Kidney (tissue), 14 donors: ENCODE data around the gene SNX27. TPM values are rescaled to one million over a fixed set of nuclear protein-coding genes. Genes with fewer than 3 reads are reported as not detected.

ENCODE experiments used
- DNase-seq, 5 donors: peaks; one replicate each; pipeline ENCODE4 v3.0.0-alpha.2; 2013 to 2020
- FAIRE-seq: peaks from 2 replicates; lab custom pipeline; 2012; peaks lifted over from hg19 to GRCh38; lab: Jason Lieb, UNC
- H3K27ac ChIP-seq, 2 donors: one replicate each; pipeline ENCODE4 v1.7.0; 2013; ENCODE audit warnings: low read depth in 2 of 2, low read length in 2 of 2, inconsistent platforms in 1 of 2
- H3K27me3 ChIP-seq: one replicate; pipeline ENCODE4 v1.7.1; 2013; ENCODE audit warnings: low read length, inconsistent platforms; ENCODE audit not compliant: control insufficient read depth, insufficient read depth
- H3K36me3 ChIP-seq, 3 donors: one replicate each; pipeline versions ENCODE4 v1.7.0 to v1.7.1; 2013; ENCODE audit warnings: low read length in 3 of 3, control low read depth in 1 of 3, inconsistent platforms in 1 of 3; ENCODE audit not compliant: insufficient read depth in 3 of 3, control insufficient read depth in 2 of 3
- H3K4me1 ChIP-seq, 3 donors: one replicate each; pipeline versions ENCODE4 v1.7.0 to v1.7.1; 2013; ENCODE audit warnings: low read length in 3 of 3, inconsistent platforms in 1 of 3, low read depth in 1 of 3; ENCODE audit not compliant: control insufficient read depth in 2 of 3, insufficient read depth in 2 of 3
- H3K4me3 ChIP-seq, 3 donors: one replicate each; pipeline versions ENCODE4 v1.7.0 to v1.8.1; 2013; ENCODE audit warnings: low read length in 3 of 3, control low read depth in 1 of 3, inconsistent platforms in 1 of 3
- H3K9ac ChIP-seq, 3 donors: one replicate each; pipeline versions ENCODE4 v1.7.0 to v1.7.1; 2013; ENCODE audit warnings: low read length in 3 of 3, control low read depth in 1 of 3, inconsistent platforms in 1 of 3
- H3K9me3 ChIP-seq, 3 donors: one replicate each; pipeline versions ENCODE4 v1.7.0 to v1.7.1; 2013; ENCODE audit warnings: low read length in 3 of 3, control low read depth in 1 of 3, inconsistent platforms in 1 of 3; ENCODE audit not compliant: control insufficient read depth in 2 of 3, insufficient read depth in 1 of 3
- intact Hi-C: fragments of 100-400 bp; cut with DNase I; formaldehyde crosslinking; loops from one replicate; pipeline ENCODE4 v1.11.1; 2022
- polyA plus RNA-seq: library from polyadenylated mRNA; stranded (reverse); fragments of 350-450 nt; fragmentation: Illumina TruSeq; extraction: RNeasy Lipid Tissue Mini Kit (QIAGEN cat#74804); gene quantifications from one replicate; pipeline ENCODE4 v1.2.3, GENCODE V29; 2014; ENCODE audit warnings: low read depth, low replicate concordance; ENCODE audit not compliant: insufficient read depth
- total RNA-seq: library from RNA; stranded (reverse); fragmentation: NEBNext Ultra II Directional; extraction: Animal tissue kit (Norgen Biotek cat#: 25700); gene quantifications from one replicate; pipeline ENCODE4 v1.2.1, GENCODE V29; 2021
- TF ChIP-seq, protein P1 (sequence below): IDR thresholded peaks from 3 replicates; pipeline ENCODE4 v1.5.1; 2012; ENCODE audit warnings: mild to moderate bottlenecking, moderate library complexity, borderline replicate concordance; ENCODE audit not compliant: insufficient read depth; ENCODE audit errors: extremely low read depth
- donor health status: control.
- donor health status: control.
- donor health status: control.
- donor health status: control.
- donor health status: control.
- donor health status: DM: yes; HTN: yes; CAD: no.
- donor health status: Normal renal cell carcinoma (clear cell type).

SNX27 gene
- total and polyA plus RNA-seq, 2 donors from 2014 or later: 13.5 to 46.3 TPM

DNA sequence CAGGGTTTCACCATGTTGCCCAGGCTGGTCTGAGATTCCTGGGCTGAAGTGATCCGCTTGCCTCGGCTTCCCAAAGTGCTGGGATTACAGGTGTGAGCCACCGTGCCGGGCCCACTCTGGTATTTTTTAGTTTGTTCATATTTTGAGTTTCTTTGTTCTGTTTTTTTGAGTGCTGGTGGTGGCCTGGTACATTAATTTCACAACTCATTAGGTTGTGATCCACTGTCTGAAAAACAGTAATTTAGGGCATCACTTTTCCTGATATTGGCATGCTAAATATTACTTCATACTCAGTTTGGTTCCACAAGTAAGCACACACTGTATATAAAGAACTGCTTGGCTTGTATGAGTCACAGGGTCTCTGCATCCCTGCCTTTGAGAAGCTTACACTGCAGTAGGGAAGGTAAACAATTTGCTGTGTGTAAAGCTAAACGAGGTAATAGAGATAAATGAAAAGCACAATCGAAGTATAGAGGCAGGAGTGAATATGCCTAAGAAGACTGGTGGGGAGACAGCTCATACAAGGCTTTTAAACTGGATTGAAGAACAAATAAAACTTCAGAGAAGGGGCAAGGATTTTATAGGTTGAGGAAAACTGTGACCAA lies 7.7 kb downstream of the SNX27 start:
- FAIRE-seq (no peak), DNase-seq (no peak)
- intact Hi-C loops: no loop called here
- Histone ChIP-seq H3K27me3 (no peaks in the 10 kb centered on the region), H3K9me3 (no peaks in the 10 kb centered on the region), H3K4me3 (no peak overlapping the region), H3K4me1 (peaks cover 0 to 14% (median 5%) of the 10 kb centered on the region in 3 donors), H3K9ac (peak overlapping the region in 1 of 3 donors; percentile 32), H3K27ac (peak overlapping the region in 1 of 2 donors; percentile 74), H3K36me3 (no peaks in the 10 kb centered on the region)
- TF ChIP-seq, protein P1, sequence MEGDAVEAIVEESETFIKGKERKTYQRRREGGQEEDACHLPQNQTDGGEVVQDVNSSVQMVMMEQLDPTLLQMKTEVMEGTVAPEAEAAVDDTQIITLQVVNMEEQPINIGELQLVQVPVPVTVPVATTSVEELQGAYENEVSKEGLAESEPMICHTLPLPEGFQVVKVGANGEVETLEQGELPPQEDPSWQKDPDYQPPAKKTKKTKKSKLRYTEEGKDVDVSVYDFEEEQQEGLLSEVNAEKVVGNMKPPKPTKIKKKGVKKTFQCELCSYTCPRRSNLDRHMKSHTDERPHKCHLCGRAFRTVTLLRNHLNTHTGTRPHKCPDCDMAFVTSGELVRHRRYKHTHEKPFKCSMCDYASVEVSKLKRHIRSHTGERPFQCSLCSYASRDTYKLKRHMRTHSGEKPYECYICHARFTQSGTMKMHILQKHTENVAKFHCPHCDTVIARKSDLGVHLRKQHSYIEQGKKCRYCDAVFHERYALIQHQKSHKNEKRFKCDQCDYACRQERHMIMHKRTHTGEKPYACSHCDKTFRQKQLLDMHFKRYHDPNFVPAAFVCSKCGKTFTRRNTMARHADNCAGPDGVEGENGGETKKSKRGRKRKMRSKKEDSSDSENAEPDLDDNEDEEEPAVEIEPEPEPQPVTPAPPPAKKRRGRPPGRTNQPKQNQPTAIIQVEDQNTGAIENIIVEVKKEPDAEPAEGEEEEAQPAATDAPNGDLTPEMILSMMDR: no peak

DNA sequence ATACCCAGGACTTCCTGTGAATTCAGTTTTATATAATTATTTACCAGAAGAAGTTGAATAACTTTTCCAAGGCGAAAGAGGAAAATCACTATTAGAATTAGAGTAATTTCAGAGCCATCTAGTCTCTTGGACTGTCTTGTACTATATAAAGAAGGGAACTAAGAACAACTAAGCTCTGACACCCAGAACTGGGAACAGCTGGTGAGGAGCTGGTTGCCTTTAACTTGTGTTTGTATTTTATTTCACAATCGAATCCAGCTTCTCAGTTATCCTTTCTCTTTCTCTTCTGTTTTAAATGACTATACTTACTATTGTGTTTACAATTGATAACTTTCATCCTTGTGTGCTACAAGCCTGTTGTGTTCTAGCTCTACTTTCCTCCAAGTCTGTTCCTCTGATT lies 8.4 kb downstream of the SNX27 start:
- TF ChIP-seq, protein P1: no peak
- Histone ChIP-seq H3K4me1 (peaks cover 0 to 14% (median 5%) of the 10 kb centered on the region in 3 donors), H3K9me3 (no peaks in the 10 kb centered on the region), H3K9ac (no peak overlapping the region), H3K27me3 (no peaks in the 10 kb centered on the region), H3K36me3 (no peaks in the 10 kb centered on the region), H3K27ac (peak overlapping the region in 1 of 2 donors; percentile 74), H3K4me3 (no peak overlapping the region)
- intact Hi-C loops: no loop called here
- no peak for DNase-seq
- FAIRE-seq: no peak

DNA sequence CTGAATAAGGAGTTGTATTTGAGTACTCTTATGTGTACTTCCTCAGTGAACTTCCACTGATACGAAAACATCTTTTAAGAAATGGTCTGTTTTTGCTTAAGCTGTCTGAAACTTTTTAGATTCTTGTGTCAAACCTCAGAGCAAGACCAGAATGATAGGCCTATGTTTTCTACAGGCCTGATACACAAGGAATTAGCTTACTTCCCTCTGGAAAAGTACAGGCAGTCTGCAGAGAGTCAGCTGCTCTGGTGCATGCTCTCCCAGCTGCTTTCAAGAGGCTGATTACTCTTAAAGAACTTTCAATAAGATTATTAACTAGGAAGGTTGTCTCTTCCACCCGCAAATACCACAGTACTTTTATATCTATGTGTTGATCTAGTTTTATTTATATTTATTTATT lies 9.5 kb downstream of the SNX27 start:
- intact Hi-C loops: no loop called here
- Histone ChIP-seq H3K4me1 (peaks cover 0 to 14% (median 5%) of the 10 kb centered on the region in 3 donors), H3K9me3 (no peaks in the 10 kb centered on the region), H3K27ac (peak overlapping the region; percentile 37 to 74), H3K4me3 (no peak overlapping the region), H3K9ac (peak overlapping the region in 1 of 3 donors; percentile 57), H3K36me3 (no peaks in the 10 kb centered on the region), H3K27me3 (no peaks in the 10 kb centered on the region)
- FAIRE-seq (no peak), DNase-seq (no peak)
- TF ChIP-seq, protein P1: no peak
